K562 (cell line): ENCODE results near the gene KIF3B. TPM values are rescaled to one million over a fixed set of nuclear protein-coding genes. Genes with fewer than 3 reads are reported as not detected.
A peak's percentile ranks its signal among the peaks of the same experiment; 100 is the strongest.

Experiments
- ARID2 ChIP-seq: fragments of 450-650 bp; IDR thresholded peaks from 2 replicates; pipeline ENCODE4 v1.6.1; 2017; ENCODE audit warnings: antibody characterized with exemption, mild to moderate bottlenecking
- CHD2 ChIP-seq: IDR thresholded peaks from 2 replicates; pipeline ENCODE4 v1.6.1; 2011; ENCODE audit warnings: low read depth, low read length
- CREB5 ChIP-seq: fragments of 250-450 bp; sonication (Bioruptor Pico); IDR thresholded peaks from 2 replicates; pipeline ENCODE4 v1.5.0; 2020; ENCODE audit warnings: mild to moderate bottlenecking
- DIDO1 ChIP-seq: fragments of 450-650 bp; IDR thresholded peaks from 2 replicates; pipeline ENCODE4 v1.6.1; 2016; ENCODE audit warnings: low read depth, missing biosample characterization, missing genetic modification characterization
- HMG20A ChIP-seq: fragments of 450-650 bp; formaldehyde crosslinking; conservative IDR thresholded peaks from 2 replicates; pipeline ENCODE4 v1.4.0; 2020; ENCODE audit warnings: mild to moderate bottlenecking, mixed read lengths
- NFE2L1 ChIP-seq: fragments of 450-650 bp; IDR thresholded peaks from 2 replicates; pipeline ENCODE4 v1.6.1; 2016; ENCODE audit warnings: missing genetic modification characterization, low read depth, mild to moderate bottlenecking, missing compliant biosample characterization, moderate library complexity, borderline replicate concordance
- NR2F6 ChIP-seq: fragments of 450-650 bp; formaldehyde crosslinking; IDR thresholded peaks from 2 replicates; pipeline ENCODE4 v1.4.0; 2020; ENCODE audit warnings: mild to moderate bottlenecking
- PHB ChIP-seq: fragments of 250-450 bp; sonication (Bioruptor Pico); IDR thresholded peaks from 2 replicates; pipeline ENCODE4 v1.5.0; 2021
- RBBP5 ChIP-seq: fragments of 200-600 bp; sonication (generic); IDR thresholded peaks from 2 replicates; pipeline ENCODE4 v1.6.1; 2012; ENCODE audit warnings: borderline replicate concordance, mild to moderate bottlenecking, low read length, control low read depth, inconsistent platforms; ENCODE audit not compliant: insufficient read depth, poor library complexity, severe bottlenecking
- SMAD3 ChIP-seq: fragments of 450-650 bp; formaldehyde crosslinking; conservative IDR thresholded peaks from 2 replicates; pipeline ENCODE4 v1.4.0; 2020; ENCODE audit warnings: mild to moderate bottlenecking
- TSC22D4 ChIP-seq: fragments of 450-650 bp; IDR thresholded peaks from 2 replicates; pipeline ENCODE4 v1.6.1; 2016; ENCODE audit warnings: missing genetic modification characterization, missing biosample characterization, control low read depth
- ZNF174 ChIP-seq: fragments of 250-450 bp; sonication (Bioruptor Pico); IDR thresholded peaks from 2 replicates; pipeline ENCODE4 v1.4.0; 2020; ENCODE audit warnings: mild to moderate bottlenecking
- polyA plus RNA-seq, 8 experiments: library from polyadenylated mRNA; depleted of rRNA in 4 of 8; stranded (reverse) in 5 of 8; unstranded in 3 of 8; fragments of >200 nt; fragmentation: Nextera tagmentation in 2 of 8; fragmentation: Illumina TruSeq in 1 of 8; extraction: Ambion mirVana in 2 of 8; extraction: Trizol in 1 of 8; gene quantifications; 2 replicates each; pipeline versions ENCODE4 v1.2.1 to v1.2.3, GENCODE V29; 2011 to 2014; ENCODE audit warnings: inconsistent platforms in 1 of 8, missing spikeins in 1 of 8
- total RNA-seq, 7 experiments: library from RNA; depleted of rRNA in 6 of 7; stranded (reverse); fragments of >200 nt in 6 of 7; fragmentation: Illumina TruSeq in 2 of 7; extraction: Trizol in 2 of 7; gene quantifications; 2 replicates each; pipeline versions ENCODE4 v1.2.1 to v1.2.3, GENCODE V29; 2011 to 2021; ENCODE audit warnings: low replicate concordance in 1 of 7
- TF ChIP-seq, protein P1 (sequence below), 2 experiments: fragments of 450-650 bp in 1 of 2; sonication (generic) in 1 of 2; formaldehyde crosslinking in 1 of 2; IDR thresholded peaks; 2 replicates each; pipeline versions ENCODE4 v1.7.1 to v1.9.0; 2016 to 2022; ENCODE audit warnings: inconsistent platforms in 1 of 2, mild to moderate bottlenecking in 1 of 2, missing genetic modification reagents in 1 of 2
- TF ChIP-seq, protein P2 (sequence below): fragments of 450-650 bp; formaldehyde crosslinking; conservative IDR thresholded peaks from 2 replicates; pipeline ENCODE4 v1.4.0; 2022; ENCODE audit warnings: mild to moderate bottlenecking, missing genetic modification characterization

The KIF3B gene
- total and polyA plus RNA-seq, 9 of the 15 experiments (the other 6 are each of a cell fraction or from before 2014, with no cell fraction given) = 2.9 to 12.3 (median 8.6) TPM

DNA sequence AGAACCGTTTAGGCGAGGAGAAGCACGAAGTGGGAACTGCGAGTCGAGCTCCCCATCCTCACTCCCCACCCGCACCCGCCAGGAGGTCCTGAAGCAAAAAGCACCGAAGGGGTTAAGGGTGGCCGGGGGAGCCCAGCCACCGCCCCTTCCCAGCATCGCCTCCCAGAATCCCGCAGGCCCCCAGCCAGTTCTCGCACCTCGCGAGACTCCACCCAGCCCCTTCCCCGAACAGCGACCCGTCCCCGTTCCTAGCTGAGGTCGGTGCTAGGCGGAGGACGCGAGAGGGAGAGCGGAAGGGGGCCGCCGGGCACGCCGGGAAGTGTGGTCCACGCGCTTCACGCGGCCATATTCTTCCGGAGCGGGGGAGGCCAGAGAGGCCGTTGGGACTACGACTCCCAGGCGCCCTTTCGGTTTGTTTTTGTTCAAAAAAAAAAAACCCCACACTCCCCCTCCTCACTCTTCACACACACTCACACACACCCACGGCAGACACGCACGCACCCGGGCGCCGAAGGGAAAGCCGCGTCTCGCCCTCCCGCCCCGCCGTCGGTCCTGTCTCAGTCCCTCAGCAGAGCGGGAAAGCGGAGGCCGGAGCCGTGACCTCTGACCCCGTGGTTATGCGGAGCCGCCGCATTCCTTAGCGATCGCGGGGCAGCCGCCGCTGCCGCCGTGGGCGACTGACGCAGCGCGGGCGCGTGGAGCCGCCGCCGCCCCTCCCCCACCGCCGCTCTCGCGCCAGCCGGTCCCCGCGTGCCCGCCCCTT is 80.6 kb downstream of the KIF3B start, which contains the start of gene ASXL1 (continued):
- TF ChIP-seq, protein P1, sequence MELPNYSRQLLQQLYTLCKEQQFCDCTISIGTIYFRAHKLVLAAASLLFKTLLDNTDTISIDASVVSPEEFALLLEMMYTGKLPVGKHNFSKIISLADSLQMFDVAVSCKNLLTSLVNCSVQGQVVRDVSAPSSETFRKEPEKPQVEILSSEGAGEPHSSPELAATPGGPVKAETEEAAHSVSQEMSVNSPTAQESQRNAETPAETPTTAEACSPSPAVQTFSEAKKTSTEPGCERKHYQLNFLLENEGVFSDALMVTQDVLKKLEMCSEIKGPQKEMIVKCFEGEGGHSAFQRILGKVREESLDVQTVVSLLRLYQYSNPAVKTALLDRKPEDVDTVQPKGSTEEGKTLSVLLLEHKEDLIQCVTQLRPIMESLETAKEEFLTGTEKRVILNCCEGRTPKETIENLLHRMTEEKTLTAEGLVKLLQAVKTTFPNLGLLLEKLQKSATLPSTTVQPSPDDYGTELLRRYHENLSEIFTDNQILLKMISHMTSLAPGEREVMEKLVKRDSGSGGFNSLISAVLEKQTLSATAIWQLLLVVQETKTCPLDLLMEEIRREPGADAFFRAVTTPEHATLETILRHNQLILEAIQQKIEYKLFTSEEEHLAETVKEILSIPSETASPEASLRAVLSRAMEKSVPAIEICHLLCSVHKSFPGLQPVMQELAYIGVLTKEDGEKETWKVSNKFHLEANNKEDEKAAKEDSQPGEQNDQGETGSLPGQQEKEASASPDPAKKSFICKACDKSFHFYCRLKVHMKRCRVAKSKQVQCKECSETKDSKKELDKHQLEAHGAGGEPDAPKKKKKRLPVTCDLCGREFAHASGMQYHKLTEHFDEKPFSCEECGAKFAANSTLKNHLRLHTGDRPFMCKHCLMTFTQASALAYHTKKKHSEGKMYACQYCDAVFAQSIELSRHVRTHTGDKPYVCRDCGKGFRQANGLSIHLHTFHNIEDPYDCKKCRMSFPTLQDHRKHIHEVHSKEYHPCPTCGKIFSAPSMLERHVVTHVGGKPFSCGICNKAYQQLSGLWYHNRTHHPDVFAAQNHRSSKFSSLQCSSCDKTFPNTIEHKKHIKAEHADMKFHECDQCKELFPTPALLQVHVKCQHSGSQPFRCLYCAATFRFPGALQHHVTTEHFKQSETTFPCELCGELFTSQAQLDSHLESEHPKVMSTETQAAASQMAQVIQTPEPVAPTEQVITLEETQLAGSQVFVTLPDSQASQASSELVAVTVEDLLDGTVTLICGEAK (IDR thresholded peaks at IDR 0.05) = peak; percentile 98
- TF ChIP-seq, protein P1 (CRISPR knock-in tag; IDR thresholded peaks at IDR 0.05) = no peak
- TF ChIP-seq ZNF174 (CRISPR knock-in tag) (no peak), CREB5 (CRISPR knock-in tag) (no peak), CHD2 (peak; percentile 100), DIDO1 (peak; percentile 59; the same call in 1 of the 2 replicates), TSC22D4 (tag) (no peak), HMG20A (CRISPR knock-in tag) (no peak), RBBP5 (peak; percentile 69), SMAD3 (no peak), PHB (CRISPR knock-in tag) (no peak), ARID2 (no peak), NFE2L1 (tag) (no peak), NR2F6 (CRISPR knock-in tag) (no peak; the same call in 1 of the 2 replicates)
- TF ChIP-seq, protein P2, sequence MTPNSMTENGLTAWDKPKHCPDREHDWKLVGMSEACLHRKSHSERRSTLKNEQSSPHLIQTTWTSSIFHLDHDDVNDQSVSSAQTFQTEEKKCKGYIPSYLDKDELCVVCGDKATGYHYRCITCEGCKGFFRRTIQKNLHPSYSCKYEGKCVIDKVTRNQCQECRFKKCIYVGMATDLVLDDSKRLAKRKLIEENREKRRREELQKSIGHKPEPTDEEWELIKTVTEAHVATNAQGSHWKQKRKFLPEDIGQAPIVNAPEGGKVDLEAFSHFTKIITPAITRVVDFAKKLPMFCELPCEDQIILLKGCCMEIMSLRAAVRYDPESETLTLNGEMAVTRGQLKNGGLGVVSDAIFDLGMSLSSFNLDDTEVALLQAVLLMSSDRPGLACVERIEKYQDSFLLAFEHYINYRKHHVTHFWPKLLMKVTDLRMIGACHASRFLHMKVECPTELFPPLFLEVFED (CRISPR knock-in tag) = 0 out of 2 replicates have a peak, but pooled peaks have one; percentile 30
